ENCODE measurements around the gene KCNK13. TPM values are rescaled to one million over a fixed set of nuclear protein-coding genes. Genes with fewer than 3 reads are reported as not detected.
A peak's percentile ranks its signal among the peaks of the same experiment; 100 is the strongest.

Gene KCNK13
- total and polyA plus RNA-seq, 2 of the 4 experiments (the other 2 are of a cell fraction): not detected

GRCh38 chr14:90107789-90108188, 46.0 kb downstream of the KCNK13 start:
- WGBS, 2 experiments (ENCODE audit: extremely low coverage in 2 of 2, insufficient read length in 1 of 2): 96% methylated on average over 3 of the region's 6 CpGs; no CpG with 5 or more reads in 1 of the 2 experiments
- H2AK5ac ChIP-seq (ENCODE audit: low read depth, low read length): no peak overlapping the region

More at GRCh38 chr14:90107789-90108188, 46.0 kb downstream of the KCNK13 start:
- dilution Hi-C loops (cut with HindIII; ENCODE audit: low sequenced_read_pairs, unreplicated experiment) (no loop called here), in situ Hi-C loops (cut with MboI; ENCODE audit: low sequenced_read_pairs) (no loop called here), intact Hi-C loops (cut with micrococcal nuclease) (no loop called here)
- ChIA-PET POLR2A (ENCODE audit: unreplicated experiment) (no interaction called here), CTCF (no interaction called here)
- Histone ChIP-seq H3K9ac (ENCODE audit: low read depth, low read length) (no peak overlapping the region), H2BK5ac (ENCODE audit: low read depth, low read length, poor library complexity, severe bottlenecking) (no peak overlapping the region), H3K56ac (ENCODE audit: extremely low read depth, insufficient read depth, low read length) (no peak overlapping the region), H4K8ac (ENCODE audit: low read depth in 2 of 2, low read length in 2 of 2) (no peak overlapping the region), H3K23ac (ENCODE audit: low read depth, low read length) (no peak overlapping the region), H3K27ac (ENCODE audit: insufficient read depth, low read length) (no peak overlapping the region), H3K4me3 (ENCODE audit: insufficient read depth, low read depth, low read length) (no peak overlapping the region), H2AK9ac (replicated peaks; ENCODE audit: low read depth, low read length, poor library complexity) (no peak overlapping the region), H2BK15ac (ENCODE audit: low read depth, low read length) (no peak overlapping the region), H2BK120ac (ENCODE audit: low read depth, low read length) (no peak overlapping the region), H3K4me2 (ENCODE audit: low read depth, low read length) (no peak overlapping the region), H3K9me3 (ENCODE audit: control insufficient read depth, insufficient read depth, low read length) (no peaks in the 10 kb centered on the region), H4K91ac (ENCODE audit: insufficient read depth, low read depth, low read length) (no peak overlapping the region), H2AFZ (replicated peaks; ENCODE audit: low read length, poor library complexity) (no peak overlapping the region), H3K4me1 (ENCODE audit: control insufficient read depth, insufficient read depth, low read length) (peaks cover 2% of the 10 kb centered on the region; the same call in 1 of the 2 replicates), H3K9me1 (ENCODE audit: insufficient read depth, low read length) (peaks cover 3% of the 10 kb centered on the region), H3K36me3 (ENCODE audit: control insufficient read depth, insufficient read depth, low read length) (no peaks in the 10 kb centered on the region), H4K5ac (ENCODE audit: low read depth, low read length) (no peak overlapping the region), H3K27me3 (ENCODE audit: control insufficient read depth, insufficient read depth, low read length) (peaks cover 2% of the 10 kb centered on the region; the same call in 1 of the 2 replicates), H2BK20ac (ENCODE audit: low read depth, low read length) (no peak overlapping the region), H3K4ac (ENCODE audit: low read depth, low read length) (no peak overlapping the region), H3K18ac (ENCODE audit: low read depth, low read length) (no peak overlapping the region), H4K20me1 (ENCODE audit: insufficient read depth, low read length) (no peaks in the 10 kb centered on the region), H3K79me1 (ENCODE audit: low read depth in 1 of 2, low read length in 2 of 2) (no peaks in the 10 kb centered on the region), H3K14ac (replicated peaks; ENCODE audit: low read depth, low read length) (no peak overlapping the region)
- ATAC-seq (ENCODE audit: low read depth) (no peak), DNase-seq (no peak)
- no TSS peak for BruUV-seq (replicated peaks)
- TF ChIP-seq, protein P1, sequence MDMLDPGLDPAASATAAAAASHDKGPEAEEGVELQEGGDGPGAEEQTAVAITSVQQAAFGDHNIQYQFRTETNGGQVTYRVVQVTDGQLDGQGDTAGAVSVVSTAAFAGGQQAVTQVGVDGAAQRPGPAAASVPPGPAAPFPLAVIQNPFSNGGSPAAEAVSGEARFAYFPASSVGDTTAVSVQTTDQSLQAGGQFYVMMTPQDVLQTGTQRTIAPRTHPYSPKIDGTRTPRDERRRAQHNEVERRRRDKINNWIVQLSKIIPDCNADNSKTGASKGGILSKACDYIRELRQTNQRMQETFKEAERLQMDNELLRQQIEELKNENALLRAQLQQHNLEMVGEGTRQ (IDR thresholded peaks at IDR 0.05; ENCODE audit: low read depth, low read length): no peak
- TF ChIP-seq MAFK (IDR thresholded peaks at IDR 0.05; ENCODE audit: low read depth, low read length): peak; percentile 74
